ENCODE results near the gene ADAM19. TPM values are rescaled to one million over a fixed set of nuclear protein-coding genes. Genes with fewer than 3 reads are reported as not detected.

Gene ADAM19
- total and polyA plus RNA-seq, 4 donors = 3.1 to 17.6 (median 12.9) TPM

DNA sequence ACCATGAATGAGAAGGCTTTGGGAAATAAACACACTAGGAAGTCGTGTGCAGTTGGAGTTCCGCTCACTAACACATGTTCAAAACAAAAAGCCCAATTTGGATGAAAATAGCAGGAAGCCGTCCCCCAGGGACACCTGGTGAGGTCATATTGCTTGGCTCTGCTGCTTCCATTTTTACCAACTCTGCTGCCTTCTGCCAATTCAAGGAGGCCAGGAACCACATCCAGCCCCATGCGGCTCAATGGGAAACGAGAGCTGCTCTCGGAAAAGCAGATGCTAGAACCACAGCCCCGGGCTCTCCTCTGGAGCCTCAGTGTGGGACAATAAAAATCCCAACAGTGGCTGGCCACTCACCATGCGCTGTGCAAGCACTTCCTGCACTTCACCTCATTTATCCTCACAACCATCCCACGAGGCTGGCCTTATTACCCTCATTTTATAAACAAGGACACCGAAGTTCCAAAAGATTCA lies 13.4 kb downstream of the ADAM19 start:
- ATAC-seq (ENCODE audit: insufficient read depth, low FRiP score) (no peak), DNase-seq (peak in 2 of 3 donors; percentile 42 to 49)
- Histone ChIP-seq H3K27me3 (ENCODE audit: control insufficient read depth in 3 of 3, insufficient read depth in 3 of 3, low read length in 2 of 3) (no peaks in the 10 kb centered on the region), H3K9ac (ENCODE audit: insufficient read depth in 1 of 2, low read length in 2 of 2) (no peak overlapping the region), H3K4me1 (ENCODE audit: control insufficient read depth in 5 of 5, insufficient read depth in 5 of 5, low read length in 5 of 5) (peaks cover 6 to 52% (median 22%) of the 10 kb centered on the region in 5 donors), H3K36me3 (ENCODE audit: control insufficient read depth in 4 of 4, insufficient read depth in 4 of 4, low read length in 4 of 4) (peaks cover 0 to 7% (median 0%) of the 10 kb centered on the region in 4 donors), H3K4me3 (no peak overlapping the region), H3K27ac (ENCODE audit: low read depth in 1 of 2, low read length in 1 of 2) (peak overlapping the region; percentile 20 to 70), H3K9me3 (ENCODE audit: control insufficient read depth in 4 of 4, insufficient read depth in 3 of 4, low read length in 3 of 4) (no peaks in the 10 kb centered on the region)
- 74 to 82% methylated on average over 10 of the region's 10 CpGs for WGBS, 2 donors
- TF ChIP-seq, protein P1, sequence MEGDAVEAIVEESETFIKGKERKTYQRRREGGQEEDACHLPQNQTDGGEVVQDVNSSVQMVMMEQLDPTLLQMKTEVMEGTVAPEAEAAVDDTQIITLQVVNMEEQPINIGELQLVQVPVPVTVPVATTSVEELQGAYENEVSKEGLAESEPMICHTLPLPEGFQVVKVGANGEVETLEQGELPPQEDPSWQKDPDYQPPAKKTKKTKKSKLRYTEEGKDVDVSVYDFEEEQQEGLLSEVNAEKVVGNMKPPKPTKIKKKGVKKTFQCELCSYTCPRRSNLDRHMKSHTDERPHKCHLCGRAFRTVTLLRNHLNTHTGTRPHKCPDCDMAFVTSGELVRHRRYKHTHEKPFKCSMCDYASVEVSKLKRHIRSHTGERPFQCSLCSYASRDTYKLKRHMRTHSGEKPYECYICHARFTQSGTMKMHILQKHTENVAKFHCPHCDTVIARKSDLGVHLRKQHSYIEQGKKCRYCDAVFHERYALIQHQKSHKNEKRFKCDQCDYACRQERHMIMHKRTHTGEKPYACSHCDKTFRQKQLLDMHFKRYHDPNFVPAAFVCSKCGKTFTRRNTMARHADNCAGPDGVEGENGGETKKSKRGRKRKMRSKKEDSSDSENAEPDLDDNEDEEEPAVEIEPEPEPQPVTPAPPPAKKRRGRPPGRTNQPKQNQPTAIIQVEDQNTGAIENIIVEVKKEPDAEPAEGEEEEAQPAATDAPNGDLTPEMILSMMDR (IDR thresholded peaks at IDR 0.05; ENCODE audit: control extremely low read depth, extremely low read depth) = no peak

DNA sequence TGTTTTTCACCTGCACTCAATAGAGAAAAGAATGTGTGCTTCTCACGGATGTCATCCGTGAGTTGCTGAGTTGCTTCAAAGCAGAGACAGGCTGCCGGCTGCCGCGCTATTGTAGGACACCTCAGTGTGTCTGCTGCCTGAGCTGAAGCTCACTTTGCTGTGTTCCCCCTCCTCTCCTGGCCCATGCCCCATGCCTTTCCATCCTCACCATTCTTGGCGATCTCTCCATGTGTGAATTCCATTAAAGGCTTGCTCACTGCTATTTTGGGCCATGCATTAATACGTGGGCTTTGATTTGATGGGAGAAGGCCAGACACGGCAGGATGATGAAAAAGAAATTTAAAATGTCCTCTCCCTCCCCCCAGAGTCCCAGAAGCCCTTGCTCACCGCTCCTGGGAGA lies 14.5 kb downstream of the ADAM19 start:
- Histone ChIP-seq H3K36me3 (ENCODE audit: control insufficient read depth in 4 of 4, insufficient read depth in 4 of 4, low read length in 4 of 4) (peaks cover 0 to 4% (median 0%) of the 10 kb centered on the region in 4 donors), H3K4me1 (ENCODE audit: control insufficient read depth in 5 of 5, insufficient read depth in 5 of 5, low read length in 5 of 5) (peaks cover 6 to 52% (median 22%) of the 10 kb centered on the region in 5 donors), H3K9me3 (ENCODE audit: control insufficient read depth in 4 of 4, insufficient read depth in 3 of 4, low read length in 3 of 4) (no peaks in the 10 kb centered on the region), H3K27ac (ENCODE audit: low read depth in 1 of 2, low read length in 1 of 2) (peak overlapping the region; percentile 9 to 70), H3K4me3 (no peak overlapping the region), H3K9ac (ENCODE audit: insufficient read depth in 1 of 2, low read length in 2 of 2) (no peak overlapping the region), H3K27me3 (ENCODE audit: control insufficient read depth in 3 of 3, insufficient read depth in 3 of 3, low read length in 2 of 3) (no peaks in the 10 kb centered on the region)
- ATAC-seq (ENCODE audit: insufficient read depth, low FRiP score) (no peak), DNase-seq (no peak)
- WGBS, 2 donors = 84 to 86% methylated on average over 9 of the region's 9 CpGs
- TF ChIP-seq, protein P1 (IDR thresholded peaks at IDR 0.05; ENCODE audit: control extremely low read depth, extremely low read depth) = no peak

DNA sequence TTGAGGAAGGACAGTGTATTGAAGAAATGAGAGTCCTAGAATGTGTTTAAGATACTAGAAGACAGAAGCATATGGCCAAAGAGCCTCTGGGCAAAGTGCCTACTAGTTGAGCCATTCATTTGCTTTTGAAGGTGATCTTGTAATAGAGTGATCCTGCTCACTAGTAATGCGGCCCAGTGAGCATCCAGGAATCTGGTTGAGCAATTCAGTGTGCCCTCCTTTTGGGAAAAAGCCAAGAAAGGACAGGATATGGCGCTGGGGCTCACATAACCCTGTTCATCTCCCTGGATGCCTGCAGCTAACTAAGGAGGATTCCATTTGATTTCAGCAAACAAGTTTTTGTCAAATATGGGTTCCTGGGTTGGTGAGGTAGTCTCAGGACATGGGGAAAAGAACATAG lies 16.3 kb downstream of the ADAM19 start:
- no peaks in the 10 kb centered on the region for H3K27me3 ChIP-seq (ENCODE audit: control insufficient read depth in 3 of 3, insufficient read depth in 3 of 3, low read length in 2 of 3)
- TF ChIP-seq, protein P1 (IDR thresholded peaks at IDR 0.05; ENCODE audit: control extremely low read depth, extremely low read depth) = no peak
- H3K4me3 ChIP-seq = no peak overlapping the region
- H3K27ac ChIP-seq (ENCODE audit: low read depth in 1 of 2, low read length in 1 of 2) = peak overlapping the region in 1 of 2 donors; percentile 79
- H3K36me3 ChIP-seq (ENCODE audit: control insufficient read depth in 4 of 4, insufficient read depth in 4 of 4, low read length in 4 of 4) = peaks cover 0 to 4% (median 0%) of the 10 kb centered on the region in 4 donors
- H3K9ac ChIP-seq (ENCODE audit: insufficient read depth in 1 of 2, low read length in 2 of 2) = no peak overlapping the region
- no peaks in the 10 kb centered on the region for H3K9me3 ChIP-seq (ENCODE audit: control insufficient read depth in 4 of 4, insufficient read depth in 3 of 4, low read length in 3 of 4)
- H3K4me1 ChIP-seq (ENCODE audit: control insufficient read depth in 5 of 5, insufficient read depth in 5 of 5, low read length in 5 of 5) = peaks cover 2 to 55% (median 24%) of the 10 kb centered on the region in 5 donors
- WGBS, 2 donors = 53 to 54% methylated on average over 2 of the region's 2 CpGs
- DNase-seq = no peak
- ATAC-seq (ENCODE audit: insufficient read depth, low FRiP score) = no peak

DNA sequence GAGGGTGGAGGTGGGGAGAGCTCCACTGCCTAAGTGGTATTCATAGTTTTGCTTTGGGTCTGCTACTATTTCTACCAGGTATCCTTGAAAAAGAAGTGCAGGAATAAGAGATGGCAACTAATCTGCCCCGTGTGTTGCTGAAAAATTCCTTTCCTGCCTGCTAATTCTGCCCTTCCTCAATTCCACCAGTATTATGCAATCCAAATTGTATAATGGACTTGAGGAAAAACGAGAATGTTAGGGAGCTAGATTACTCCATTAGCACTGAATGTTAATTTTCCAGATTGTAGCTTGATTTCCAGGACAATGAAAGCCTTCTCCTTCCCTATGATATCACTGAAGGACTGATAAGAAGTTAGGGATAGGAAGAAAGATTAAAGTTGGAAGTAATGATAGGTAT lies 16.9 kb downstream of the ADAM19 start:
- ATAC-seq (ENCODE audit: insufficient read depth, low FRiP score) (no peak), DNase-seq (peak in 1 of 3 donors; percentile 1)
- TF ChIP-seq, protein P1 (IDR thresholded peaks at IDR 0.05; ENCODE audit: control extremely low read depth, extremely low read depth) = no peak
- peaks cover 0 to 53% (median 19%) of the 10 kb centered on the region in 5 donors for H3K4me1 ChIP-seq (ENCODE audit: control insufficient read depth in 5 of 5, insufficient read depth in 5 of 5, low read length in 5 of 5)
- no peak overlapping the region for H3K9ac ChIP-seq (ENCODE audit: insufficient read depth in 1 of 2, low read length in 2 of 2)
- peaks cover 0 to 4% (median 0%) of the 10 kb centered on the region in 4 donors for H3K36me3 ChIP-seq (ENCODE audit: control insufficient read depth in 4 of 4, insufficient read depth in 4 of 4, low read length in 4 of 4)
- no peaks in the 10 kb centered on the region for H3K9me3 ChIP-seq (ENCODE audit: control insufficient read depth in 4 of 4, insufficient read depth in 3 of 4, low read length in 3 of 4)
- no peak overlapping the region for H3K4me3 ChIP-seq
- H3K27ac ChIP-seq (ENCODE audit: low read depth in 1 of 2, low read length in 1 of 2) = peak overlapping the region in 1 of 2 donors; percentile 79
- WGBS, 2 donors = 36% methylated on average over 2 of the region's 2 CpGs
- H3K27me3 ChIP-seq (ENCODE audit: control insufficient read depth in 3 of 3, insufficient read depth in 3 of 3, low read length in 2 of 3) = no peaks in the 10 kb centered on the region
